Smooth muscle cell of the brain vasculature (primary cell): Measurements from ENCODE around the gene CDC42SE2.
"Not testable (repeated sequence)": the region's sequence is repeated elsewhere in the genome, so short reads cannot be mapped to it uniquely, and the experiment has no call there.

Source experiments
- DNase-seq: peaks from one replicate; pipeline ENCODE4 v3.0.0-alpha.2; 2012; ENCODE audit warnings: low read depth, low spot score

CDC42SE2 gene

DNA sequence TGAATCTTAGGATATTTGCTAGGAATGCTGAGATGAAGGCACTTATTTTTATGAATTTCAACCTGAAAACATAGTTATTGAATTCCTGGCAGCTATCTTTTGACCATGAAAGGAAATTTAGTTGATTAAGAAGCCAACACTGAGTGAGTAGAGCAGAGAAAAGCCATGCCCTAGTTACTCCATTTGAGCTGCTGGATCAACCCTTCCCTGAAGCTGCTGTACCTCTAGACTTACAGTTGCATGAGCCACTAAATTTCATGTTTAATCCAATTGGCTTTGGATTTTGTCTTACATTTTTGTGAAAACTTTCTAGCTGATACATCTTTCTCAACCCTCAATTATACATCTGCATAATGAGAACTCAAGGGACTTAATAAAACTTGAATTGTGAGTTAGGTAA is 54.6 kb downstream of the CDC42SE2 start:
- DNase-seq, result no peak

- no peak for DNase-seq
These were observed 57.2 kb downstream of the CDC42SE2 start for GRCh38 chr5:131321066-131321465.

GRCh38 chr5:131322926-131323325 is 59.1 kb downstream of the CDC42SE2 start:
- DNase-seq, result no peak

- DNase-seq, result no peak
These were observed 59.5 kb downstream of the CDC42SE2 start for GRCh38 chr5:131323378-131323777.

DNA sequence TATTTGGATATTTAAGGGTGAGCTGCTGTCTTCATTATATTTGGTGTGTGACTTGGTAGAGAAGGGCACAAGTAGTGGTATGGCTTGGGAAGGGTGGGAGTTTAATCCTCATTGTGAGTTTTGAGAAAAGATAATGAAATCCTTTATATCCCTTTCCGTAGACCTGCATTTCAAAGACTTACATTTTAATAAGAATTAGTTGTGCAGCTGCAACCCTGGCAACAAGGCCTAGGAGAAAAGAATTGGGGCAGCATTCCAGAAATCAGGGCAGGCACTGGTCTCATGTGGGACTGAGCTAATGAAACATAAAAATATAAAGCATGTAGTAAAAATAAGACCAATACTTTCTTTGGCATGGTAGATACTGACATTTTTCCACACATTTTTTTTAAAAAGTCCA is 60.5 kb downstream of the CDC42SE2 start:
- no peak for DNase-seq

DNA sequence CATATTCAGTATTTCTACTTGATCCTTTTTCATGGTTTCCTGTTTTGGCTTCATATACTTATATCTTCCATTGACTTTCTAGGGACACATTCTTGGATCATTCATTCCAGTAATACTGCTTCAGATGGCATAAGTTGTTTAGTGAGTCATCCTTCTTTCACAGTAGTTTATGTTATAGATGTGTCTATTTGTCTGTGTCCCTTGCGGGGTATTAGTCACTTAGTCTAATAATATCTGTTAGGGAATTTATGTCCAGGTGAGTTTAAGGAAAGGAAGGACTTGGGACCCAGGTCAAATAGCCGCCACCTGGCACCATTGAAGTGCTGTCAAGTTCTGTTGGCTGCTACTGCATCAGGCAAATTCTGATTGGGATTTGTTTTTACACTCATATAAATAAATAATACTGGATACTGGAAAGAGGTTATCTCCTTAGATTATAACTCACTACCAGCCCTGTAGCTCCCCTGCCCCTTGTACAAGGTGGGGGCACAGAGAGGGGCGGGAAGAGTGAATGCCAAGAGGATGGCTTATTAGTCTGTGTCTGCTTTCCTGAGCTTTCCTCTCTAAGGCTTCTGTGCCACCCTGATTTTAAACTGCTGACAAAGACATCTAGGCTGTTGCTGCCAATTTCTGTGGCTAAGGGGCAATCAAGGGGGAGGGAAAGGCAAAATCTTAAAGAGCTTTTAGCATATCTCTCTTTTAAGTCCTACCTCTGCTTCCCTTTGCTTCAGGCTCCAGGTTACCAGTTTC is 64.9 kb downstream of the CDC42SE2 start:
- no peak for DNase-seq

- DNase-seq, result no peak
These were observed 65.4 kb downstream of the CDC42SE2 start for GRCh38 chr5:131329286-131329560.

DNA sequence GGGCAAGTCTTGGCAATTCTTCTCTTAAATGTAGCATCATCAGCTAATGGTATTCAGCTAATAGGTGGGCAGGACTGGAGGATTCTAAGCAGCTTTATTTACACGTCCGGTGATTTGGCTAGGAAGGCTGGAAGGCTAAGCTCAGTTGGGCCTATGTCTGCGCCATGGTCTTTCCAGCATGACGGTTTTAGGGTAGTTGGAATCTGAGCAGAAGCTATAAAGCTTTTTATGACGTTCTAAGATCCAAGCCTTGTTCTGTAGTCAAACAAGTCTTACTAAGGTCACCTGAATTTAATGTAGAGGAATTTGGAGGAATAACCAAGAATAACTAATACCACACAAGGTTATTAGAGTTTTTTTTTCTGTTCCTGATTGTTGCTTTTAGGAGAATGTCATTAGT is 66.2 kb downstream of the CDC42SE2 start:
- no peak for DNase-seq

DNA sequence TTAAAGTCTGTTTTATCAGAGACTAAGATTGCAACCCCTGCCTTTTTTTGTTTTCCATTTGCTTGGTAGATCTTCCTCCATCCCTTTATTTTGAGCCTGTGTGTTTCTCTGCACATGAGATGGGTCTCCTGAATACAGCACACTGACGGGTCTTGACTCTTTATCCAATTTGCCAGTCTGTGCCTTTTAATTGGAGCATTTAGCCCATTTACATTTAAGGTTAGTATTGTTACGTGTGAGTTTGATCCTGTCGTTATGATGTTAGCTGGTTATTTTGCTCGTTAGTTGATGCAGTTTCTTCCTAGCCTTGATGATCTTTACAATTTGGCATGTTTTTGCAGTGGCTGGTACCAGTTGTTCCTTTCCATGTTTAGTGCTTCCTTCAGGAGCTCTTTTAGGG is 71.9 kb downstream of the CDC42SE2 start:
- DNase-seq, result not testable (repeated sequence)

GRCh38 chr5:131336801-131337200 is 72.9 kb downstream of the CDC42SE2 start:
- not testable (repeated sequence) for DNase-seq

GRCh38 chr5:131337240-131338050 is 73.6 kb downstream of the CDC42SE2 start:
- not testable (repeated sequence) for DNase-seq

DNA sequence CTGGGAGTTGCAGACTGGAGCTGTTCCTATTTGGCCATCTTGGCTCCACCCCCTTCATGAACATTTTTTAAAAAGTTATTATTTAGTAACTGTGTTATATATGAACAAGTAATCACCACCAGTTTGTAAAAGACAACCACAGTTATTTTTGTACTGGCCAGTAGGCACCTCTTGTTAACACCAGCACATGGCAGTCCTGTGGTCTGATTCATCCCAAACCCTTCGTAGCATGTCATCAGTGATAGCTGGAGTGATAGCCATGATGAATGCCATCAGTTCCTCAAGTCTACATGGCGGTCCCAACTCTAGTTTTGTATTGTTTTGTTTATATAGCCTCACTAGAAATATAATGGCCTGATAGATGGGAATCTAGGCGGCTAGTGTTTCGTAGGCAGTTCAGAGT is 74.2 kb downstream of the CDC42SE2 start:
- no peak for DNase-seq

DNA sequence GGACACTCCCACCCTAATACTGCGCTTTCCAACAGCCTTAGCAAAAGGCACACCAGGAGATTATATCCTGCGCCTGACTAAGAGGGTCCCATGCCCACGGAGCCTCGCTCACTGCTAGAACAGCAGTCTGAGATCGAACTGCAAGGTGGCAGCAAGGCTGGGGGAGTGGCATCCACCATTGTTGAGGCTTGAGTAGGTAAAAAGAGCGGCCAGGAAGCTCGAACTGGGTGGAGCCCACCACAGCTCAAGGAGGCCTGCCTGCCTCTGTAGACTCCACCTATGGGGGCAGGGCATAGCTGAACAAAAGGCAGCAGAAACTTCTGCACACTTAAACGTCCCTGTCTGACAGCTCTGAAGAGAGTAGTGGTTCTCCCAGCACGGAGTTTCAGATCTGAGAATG is 80.4 kb downstream of the CDC42SE2 start:
- DNase-seq, result not testable (repeated sequence)

- DNase-seq, result not testable (repeated sequence)
These were observed 82.4 kb downstream of the CDC42SE2 start for GRCh38 chr5:131346204-131346603.

GRCh38 chr5:131353991-131354390 is 90.1 kb downstream of the CDC42SE2 start:
- DNase-seq, result no peak

DNA sequence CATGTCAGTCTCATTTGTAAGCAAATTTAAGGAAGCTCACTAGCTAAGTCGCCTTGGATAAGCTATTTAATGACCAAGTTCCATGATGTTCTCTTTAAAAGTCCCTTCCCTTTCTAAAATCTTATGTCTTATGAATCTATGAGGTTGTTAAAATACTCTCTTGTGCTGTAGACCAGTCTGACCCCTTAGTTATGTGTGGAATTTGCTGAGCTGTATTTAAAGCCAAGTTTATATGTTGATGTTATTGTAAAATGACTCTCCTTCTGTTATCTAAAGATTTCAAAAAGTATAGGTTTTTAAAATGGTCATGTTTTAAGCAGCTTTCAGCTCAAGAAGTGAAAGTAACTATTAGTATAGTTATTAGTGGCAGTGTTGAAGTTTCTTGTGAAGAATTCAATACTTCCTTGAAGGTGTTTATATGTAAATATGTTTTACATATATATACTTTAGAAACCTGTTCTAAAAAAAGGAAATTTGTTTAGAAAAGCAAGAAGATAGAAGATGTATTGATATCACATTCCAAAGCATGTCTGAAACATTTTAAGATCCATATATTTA is 92.2 kb downstream of the CDC42SE2 start:
- DNase-seq, result no peak

DNA sequence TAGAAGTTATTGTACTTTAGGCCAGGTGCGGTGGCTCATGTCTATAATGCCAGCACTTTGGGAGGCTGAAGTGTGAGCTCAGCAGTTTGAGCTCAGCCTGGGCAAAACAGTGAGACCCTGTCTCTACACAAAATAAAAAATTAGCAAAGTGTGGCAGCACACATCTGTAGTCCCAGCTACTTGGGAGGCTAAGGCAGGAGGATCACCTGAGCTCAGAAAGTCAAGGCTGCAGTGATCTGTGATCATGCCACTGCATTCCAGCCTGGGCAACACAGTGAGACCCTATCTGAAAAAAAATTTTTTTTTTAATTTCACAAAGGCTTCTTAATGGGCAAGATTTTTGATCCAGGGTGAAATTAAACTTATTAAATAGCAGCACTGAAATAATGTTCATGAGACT is 92.8 kb downstream of the CDC42SE2 start:
- no peak for DNase-seq

- no peak for DNase-seq
These were observed 94.1 kb downstream of the CDC42SE2 start for GRCh38 chr5:131357739-131358561.

GRCh38 chr5:131361677-131362315 is 97.9 kb downstream of the CDC42SE2 start:
- DNase-seq, result no peak

DNA sequence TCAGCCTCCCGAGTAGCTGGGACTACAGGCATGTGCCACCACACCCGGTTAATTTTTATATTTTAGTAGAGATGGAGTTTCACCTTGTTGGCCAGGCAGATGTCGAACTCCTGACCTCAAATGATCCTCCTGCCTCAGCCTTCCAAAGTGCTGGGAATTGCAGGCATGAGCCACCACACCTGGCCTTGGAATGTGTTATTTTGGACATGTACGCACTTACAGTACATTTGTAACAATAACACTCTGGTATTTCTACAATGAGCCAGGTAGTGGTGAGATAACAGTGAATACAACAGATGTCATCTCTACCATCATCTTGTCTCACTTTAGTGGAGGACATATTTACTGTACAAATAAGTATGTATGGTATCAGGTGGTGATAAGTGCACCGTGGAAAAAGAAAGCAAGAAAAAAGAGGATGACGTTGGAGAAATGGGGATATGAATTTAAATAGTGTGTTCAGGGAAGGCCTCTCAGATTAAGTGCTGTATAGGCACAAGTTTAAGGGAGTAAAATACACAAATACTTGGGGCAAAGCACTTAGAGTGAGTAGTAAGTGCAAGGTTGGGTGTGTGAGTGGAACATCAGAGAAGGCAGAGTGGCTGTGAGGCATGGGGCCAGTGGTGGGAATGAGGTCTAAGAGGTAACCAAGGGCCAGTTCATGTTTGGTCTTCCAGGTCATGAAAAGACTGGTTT is 100.1 kb downstream of the CDC42SE2 start:
- DNase-seq, result no peak

GRCh38 chr5:131364507-131365050 is 100.7 kb downstream of the CDC42SE2 start:
- DNase-seq, result no peak
